Endodermal cell (in vitro differentiated cells): ENCODE measurements around the gene ZMIZ1. TPM values are rescaled to one million over a fixed set of nuclear protein-coding genes. Genes with fewer than 3 reads are reported as not detected.

ENCODE experiments used
- DNase-seq: peaks from one replicate; pipeline ENCODE4 v3.0.0-alpha.2; 2017
- H3K27ac ChIP-seq: 2 replicates; pipeline ENCODE4 v1.5.1; 2013; ENCODE audit warnings: mild to moderate bottlenecking, low read depth, low read length, moderate library complexity
- H3K27me3 ChIP-seq: 2 replicates; pipeline ENCODE4 v1.6.1; 2013; ENCODE audit warnings: mild to moderate bottlenecking, low read length, moderate library complexity; ENCODE audit not compliant: insufficient read depth, control insufficient read depth, poor library complexity, severe bottlenecking
- H3K36me3 ChIP-seq: 2 replicates; pipeline ENCODE4 v1.7.0; 2013; ENCODE audit warnings: mild to moderate bottlenecking, low read length, moderate library complexity; ENCODE audit not compliant: control insufficient read depth, insufficient read depth
- H3K4me1 ChIP-seq: one replicate; pipeline ENCODE4 v1.7.0; 2013; ENCODE audit warnings: low read length; ENCODE audit not compliant: control insufficient read depth, insufficient read depth
- H3K4me3 ChIP-seq: 2 replicates; pipeline ENCODE4 v1.5.1; 2013; ENCODE audit warnings: mild to moderate bottlenecking, low read length, moderate library complexity
- H3K9ac ChIP-seq: 2 replicates; pipeline ENCODE4 v1.6.1; 2013; ENCODE audit warnings: mild to moderate bottlenecking, low read length, moderate library complexity; ENCODE audit not compliant: poor library complexity, severe bottlenecking; ENCODE audit errors: extremely low read depth
- H3K9me3 ChIP-seq: 2 replicates; pipeline ENCODE4 v1.6.1; 2013; ENCODE audit warnings: mild to moderate bottlenecking, low read length, moderate library complexity; ENCODE audit not compliant: control insufficient read depth
- H3K27ac Mint-ChIP-seq: 2 replicates; pipeline ENCODE4 v1.8.0; 2020; ENCODE audit warnings: mixed read lengths
- H3K27me3 Mint-ChIP-seq: 2 replicates; pipeline ENCODE4 v1.8.0; 2021; ENCODE audit warnings: mild to moderate bottlenecking, mixed read lengths; ENCODE audit not compliant: insufficient read depth
- H3K36me3 Mint-ChIP-seq: 2 replicates; pipeline ENCODE4 v1.8.0; 2020; ENCODE audit warnings: low read depth, mixed read lengths
- H3K4me1 Mint-ChIP-seq: 2 replicates; pipeline ENCODE4 v1.8.0; 2020; ENCODE audit warnings: mixed read lengths
- H3K4me3 Mint-ChIP-seq: 2 replicates; pipeline ENCODE4 v1.8.0; 2020; ENCODE audit warnings: mild to moderate bottlenecking, moderate library complexity, mixed read lengths
- H3K9me3 Mint-ChIP-seq: 2 replicates; pipeline ENCODE4 v1.8.0; 2020; ENCODE audit warnings: mild to moderate bottlenecking, mixed read lengths
- WGBS, 2 experiments: methylation state at CpG; one replicate each; pipeline versions ENCODE4 v1.1.5 to v1.1.7; 2013; ENCODE audit warnings: missing lambda C conversion rate in 2 of 2, mixed read lengths in 1 of 2; ENCODE audit not compliant: insufficient coverage in 1 of 2, insufficient read length in 1 of 2; 5-methylcytosine and 5-hydroxymethylcytosine counted together
- total RNA-seq, 2 donors: library from RNA; stranded (reverse); fragmentation: NEBNext Ultra II Directional in 1 of 2; extraction: Animal tissue kit (Norgen Biotek cat#: 25700) in 1 of 2; gene quantifications; 2 replicates in 1 of 2; 3 replicates in 1 of 2; pipeline ENCODE4 v1.2.1, GENCODE V29; 2021
- TF ChIP-seq, protein P1 (sequence below): fragments of 200-600 bp; sonication (generic); conservative IDR thresholded peaks from 2 replicates; pipeline ENCODE4 v1.5.0; 2021; ENCODE audit warnings: antibody characterized with exemption, mild to moderate bottlenecking

Gene ZMIZ1
- total RNA-seq, 2 donors from 2014 or later = 65.3 to 67.5 TPM

DNA sequence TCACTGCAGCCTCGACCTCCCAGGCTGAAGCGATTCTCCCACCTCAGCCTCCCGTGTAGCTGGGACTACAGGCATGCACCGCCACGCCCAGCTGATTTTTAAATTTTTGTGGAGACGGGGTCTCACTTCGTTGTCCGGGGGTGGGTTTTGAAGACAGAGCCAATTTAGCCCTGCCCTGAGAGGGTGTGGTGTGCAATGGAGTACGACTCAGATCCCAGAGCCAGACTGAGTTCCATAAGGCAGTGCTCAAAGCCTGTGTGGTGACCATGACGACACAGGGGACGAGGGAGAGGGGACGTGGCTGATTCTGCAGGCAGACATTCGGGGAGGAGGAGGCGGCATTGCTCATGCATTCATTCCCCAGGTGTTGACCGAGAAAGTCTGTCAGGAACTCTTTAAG is 72.1 kb downstream of the ZMIZ1 start:
- Histone ChIP-seq H3K36me3 (peaks cover 35% of the 10 kb centered on the region), H3K4me1 (peaks cover 6% of the 10 kb centered on the region), H3K9ac (no peak overlapping the region), H3K27ac (no peak overlapping the region), H3K27me3 (no peaks in the 10 kb centered on the region), H3K9me3 (no peaks in the 10 kb centered on the region), H3K4me3 (no peak overlapping the region)
- H3K9me3 Mint-ChIP-seq = no peaks in the 10 kb centered on the region
- peaks cover 39% of the 10 kb centered on the region for H3K36me3 Mint-ChIP-seq
- H3K4me1 Mint-ChIP-seq = peaks cover 53% of the 10 kb centered on the region
- TF ChIP-seq, protein P1, sequence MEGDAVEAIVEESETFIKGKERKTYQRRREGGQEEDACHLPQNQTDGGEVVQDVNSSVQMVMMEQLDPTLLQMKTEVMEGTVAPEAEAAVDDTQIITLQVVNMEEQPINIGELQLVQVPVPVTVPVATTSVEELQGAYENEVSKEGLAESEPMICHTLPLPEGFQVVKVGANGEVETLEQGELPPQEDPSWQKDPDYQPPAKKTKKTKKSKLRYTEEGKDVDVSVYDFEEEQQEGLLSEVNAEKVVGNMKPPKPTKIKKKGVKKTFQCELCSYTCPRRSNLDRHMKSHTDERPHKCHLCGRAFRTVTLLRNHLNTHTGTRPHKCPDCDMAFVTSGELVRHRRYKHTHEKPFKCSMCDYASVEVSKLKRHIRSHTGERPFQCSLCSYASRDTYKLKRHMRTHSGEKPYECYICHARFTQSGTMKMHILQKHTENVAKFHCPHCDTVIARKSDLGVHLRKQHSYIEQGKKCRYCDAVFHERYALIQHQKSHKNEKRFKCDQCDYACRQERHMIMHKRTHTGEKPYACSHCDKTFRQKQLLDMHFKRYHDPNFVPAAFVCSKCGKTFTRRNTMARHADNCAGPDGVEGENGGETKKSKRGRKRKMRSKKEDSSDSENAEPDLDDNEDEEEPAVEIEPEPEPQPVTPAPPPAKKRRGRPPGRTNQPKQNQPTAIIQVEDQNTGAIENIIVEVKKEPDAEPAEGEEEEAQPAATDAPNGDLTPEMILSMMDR = no peak
- H3K27ac Mint-ChIP-seq = peak overlapping the region; percentile 33
- DNase-seq = no peak
- 93 to 94% methylated on average over 9 to 15 of the region's 15 CpGs for WGBS, 2 experiments
- H3K27me3 Mint-ChIP-seq = no peaks in the 10 kb centered on the region
- H3K4me3 Mint-ChIP-seq = no peak overlapping the region

DNA sequence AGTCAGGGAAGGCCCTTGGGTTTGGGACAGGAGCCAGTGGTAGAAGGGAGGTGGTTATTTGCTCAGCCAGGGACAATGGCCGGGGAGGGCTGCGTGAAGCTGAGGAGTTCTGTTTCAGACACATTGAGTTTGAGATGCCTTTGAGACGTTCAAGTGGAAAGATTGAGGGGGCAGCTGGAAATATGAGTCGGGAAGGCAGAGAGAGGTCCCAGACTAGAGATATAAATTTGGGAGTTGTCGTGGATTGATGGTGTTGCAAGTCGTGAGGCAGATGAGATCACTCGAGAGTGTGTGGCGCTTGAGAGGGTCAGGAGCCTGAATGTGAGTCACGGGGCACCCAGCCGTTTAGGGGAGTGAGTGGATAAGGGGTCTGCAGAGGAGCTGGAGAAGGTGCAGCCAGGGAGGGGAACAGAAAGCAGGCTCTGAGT is 73.3 kb downstream of the ZMIZ1 start:
- no peak overlapping the region for H3K27ac ChIP-seq
- Mint-ChIP-seq H3K4me3 (no peak overlapping the region), H3K4me1 (peaks cover 42% of the 10 kb centered on the region), H3K9me3 (no peaks in the 10 kb centered on the region), H3K27me3 (no peaks in the 10 kb centered on the region), H3K36me3 (peaks cover 39% of the 10 kb centered on the region), H3K27ac (peak overlapping the region; percentile 69)
- no peak overlapping the region for H3K4me3 ChIP-seq
- H3K9ac ChIP-seq = no peak overlapping the region
- DNase-seq = no peak
- TF ChIP-seq, protein P1 = no peak
- peaks cover 35% of the 10 kb centered on the region for H3K36me3 ChIP-seq
- no peaks in the 10 kb centered on the region for H3K9me3 ChIP-seq
- no peaks in the 10 kb centered on the region for H3K27me3 ChIP-seq
- 89 to 91% methylated on average over 5 to 10 of the region's 10 CpGs for WGBS, 2 experiments
- H3K4me1 ChIP-seq = peaks cover 5% of the 10 kb centered on the region

DNA sequence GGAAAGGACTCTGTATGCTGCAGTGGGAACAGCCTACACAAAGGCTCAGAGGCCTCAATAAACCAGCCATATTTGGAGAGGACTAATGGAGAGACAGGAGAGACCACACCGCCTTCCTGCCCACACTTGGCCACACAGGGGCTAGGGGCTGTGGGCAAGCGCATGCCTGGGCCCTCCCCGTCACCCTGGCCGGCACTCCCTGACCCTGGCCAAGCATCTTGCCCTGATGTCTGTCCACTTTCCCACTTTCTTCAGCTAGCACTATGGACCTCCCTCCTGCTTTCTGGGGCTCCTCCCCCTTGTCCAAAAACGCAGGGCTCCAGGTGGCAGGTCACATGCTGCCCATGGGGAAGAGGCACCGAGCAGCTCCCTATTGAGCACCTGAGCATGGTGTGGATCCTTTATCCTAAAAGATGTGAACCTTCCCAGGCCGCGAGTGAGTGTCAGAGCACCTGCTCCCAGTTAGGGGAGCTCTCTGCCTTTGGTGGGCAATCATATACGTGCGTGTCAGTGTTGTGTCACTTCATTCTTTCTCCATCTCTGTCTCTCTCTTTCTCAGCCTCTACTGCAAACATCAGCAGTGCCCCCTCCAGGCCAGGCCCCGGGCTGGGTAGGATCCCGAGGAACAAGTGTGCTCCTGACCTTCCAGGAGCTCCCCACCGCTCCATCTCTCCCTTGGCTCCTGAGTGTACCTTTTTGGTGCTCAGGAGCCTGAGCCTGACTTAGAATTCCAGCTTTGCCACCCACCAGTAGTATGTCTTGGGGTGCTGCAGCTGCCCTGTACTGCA is 74.0 kb downstream of the ZMIZ1 start:
- peaks cover 5% of the 10 kb centered on the region for H3K4me1 ChIP-seq
- H3K36me3 ChIP-seq = peaks cover 35% of the 10 kb centered on the region
- WGBS, 2 experiments = 88 to 90% methylated on average over 12 to 13 of the region's 13 CpGs
- peaks cover 39% of the 10 kb centered on the region for H3K36me3 Mint-ChIP-seq
- TF ChIP-seq, protein P1 = peak; percentile 41
- no peak overlapping the region for H3K9ac ChIP-seq
- H3K27me3 Mint-ChIP-seq = no peaks in the 10 kb centered on the region
- no peak overlapping the region for H3K4me3 ChIP-seq
- H3K9me3 Mint-ChIP-seq = no peaks in the 10 kb centered on the region
- DNase-seq = peak; percentile 64
- no peaks in the 10 kb centered on the region for H3K27me3 ChIP-seq
- H3K4me1 Mint-ChIP-seq = peaks cover 41% of the 10 kb centered on the region
- H3K4me3 Mint-ChIP-seq = no peak overlapping the region
- H3K27ac Mint-ChIP-seq = peak overlapping the region; percentile 84
- H3K9me3 ChIP-seq = no peaks in the 10 kb centered on the region
- H3K27ac ChIP-seq = no peak overlapping the region
